SK-N-MC (cell line): Measurements from ENCODE around the gene PEX10.

Experiments used
- EZH2 ChIP-seq: fragments of 200-600 bp; sonication (generic); IDR thresholded peaks from one replicate; pipeline ENCODE4 v1.6.1; 2017; ENCODE audit warnings: antibody characterized with exemption
- FOXP2 ChIP-seq: optimal IDR thresholded peaks from 2 replicates; pipeline ENCODE3; 2011; ENCODE audit warnings: mild to moderate bottlenecking, moderate library complexity; ENCODE audit not compliant: insufficient read depth; ENCODE audit errors: extremely low read length, control extremely low read depth

- TF ChIP-seq FOXP2 (no peak), EZH2 (no peak)
Observed at GRCh38 chr1:2457444-2457843, 45.1 kb upstream of the PEX10 start.
